GM21576 (cell line): Measurements from ENCODE around the gene RPL4.
A peak's percentile ranks its signal among the peaks of the same experiment; 100 is the strongest.
"Not testable (repeated sequence)": the region's sequence is repeated elsewhere in the genome, so short reads cannot be mapped to it uniquely, and the experiment has no call there.

Source experiments
- ATAC-seq: cut with Tn5 transposase; IDR thresholded peaks from one replicate; pipeline ENCODE4 v1.9.1; 2021; ENCODE audit warnings: mild to moderate bottlenecking, moderate library complexity; ENCODE audit not compliant: unreplicated experiment

Gene RPL4

DNA sequence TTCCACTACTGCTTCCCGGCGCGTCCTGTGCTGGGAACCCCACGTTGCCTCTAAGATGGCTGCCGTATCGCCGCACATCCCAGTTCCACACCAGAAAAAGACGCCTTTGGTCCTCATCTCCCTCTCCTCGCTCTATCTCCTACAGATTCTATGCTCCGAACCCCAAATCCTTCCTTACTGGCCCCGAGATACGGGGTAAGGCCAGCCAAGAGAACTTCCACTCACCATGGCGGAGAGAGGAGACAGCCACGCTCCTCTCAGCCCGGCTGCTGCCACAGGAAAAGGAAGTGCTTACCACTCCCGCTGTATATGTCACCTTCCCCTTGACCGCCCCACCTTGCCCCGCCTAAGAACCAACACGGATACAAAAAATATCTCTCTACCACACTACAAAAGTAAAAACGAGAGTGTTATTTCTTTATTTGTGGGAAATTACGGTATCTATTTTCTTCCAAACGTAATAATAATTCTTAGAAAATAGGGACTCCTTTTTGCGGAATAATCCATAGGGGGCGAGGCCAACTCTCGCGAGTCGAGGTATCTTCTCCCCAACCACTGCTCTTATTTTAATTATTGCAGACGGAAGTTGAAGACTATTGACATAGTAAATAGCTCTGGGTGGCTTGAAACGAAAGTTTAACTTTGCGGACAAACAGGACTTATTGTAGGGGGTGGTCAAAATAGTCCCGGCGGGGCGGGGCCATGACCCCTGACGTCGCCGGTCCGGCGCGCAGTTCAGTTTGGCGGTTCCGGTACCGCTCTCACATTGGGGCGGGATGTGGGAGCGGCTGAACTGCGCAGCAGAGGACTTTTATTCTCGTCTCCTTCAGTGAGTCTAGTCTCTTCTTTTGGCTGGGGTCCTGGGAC lies at the start of gene RPL4, which contains the start of gene ZWILCH:
RPL4 (minus strand) TSS at position 293 of the 867 bp plus-strand sequence; CDS start at position 228, 65 bp downstream.
ZWILCH (plus strand) TSS at position 764 of the 867 bp plus-strand sequence; CDS start at position 777, 13 bp downstream.
- ATAC-seq, result peak; percentile 78

DNA sequence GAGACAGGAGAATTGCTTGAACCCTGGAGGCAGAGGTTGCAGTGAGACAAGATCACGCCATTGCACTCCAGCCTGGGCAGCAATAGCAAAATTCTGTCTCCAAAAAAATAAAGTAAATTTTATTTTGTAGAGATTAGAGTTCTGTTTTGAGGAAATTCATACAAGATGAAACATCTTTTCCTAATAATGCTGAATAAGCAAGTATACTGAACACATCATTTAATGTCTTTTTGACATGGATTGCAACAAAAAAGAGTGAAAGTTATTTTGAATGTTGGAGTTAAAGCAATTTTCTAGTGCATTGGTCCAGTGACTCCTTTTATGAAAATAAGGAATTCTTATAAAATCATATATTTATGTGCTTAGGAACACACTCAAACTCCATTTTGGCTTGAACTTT lies 40.6 kb upstream of the RPL4 start:
- ATAC-seq, result no peak

DNA sequence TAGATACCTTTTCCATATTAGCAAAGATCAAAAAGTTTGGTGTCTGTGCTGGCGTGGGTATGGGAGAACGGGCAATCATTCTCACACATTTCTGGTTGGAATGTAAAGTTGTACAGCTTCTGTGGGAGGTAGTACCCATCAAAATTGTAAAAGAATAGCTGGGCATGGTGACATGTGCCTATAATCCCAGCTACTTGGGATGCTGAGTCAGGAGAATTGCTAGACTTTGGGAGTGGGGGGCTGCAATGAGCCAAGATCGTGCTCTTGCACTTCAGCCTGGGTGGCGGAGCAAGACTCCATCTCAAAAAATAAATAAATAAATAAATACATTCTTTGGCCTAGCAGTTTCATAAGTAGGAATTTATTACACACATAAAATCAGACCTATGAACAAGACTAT lies 38.2 kb upstream of the RPL4 start:
- ATAC-seq, result no peak

DNA sequence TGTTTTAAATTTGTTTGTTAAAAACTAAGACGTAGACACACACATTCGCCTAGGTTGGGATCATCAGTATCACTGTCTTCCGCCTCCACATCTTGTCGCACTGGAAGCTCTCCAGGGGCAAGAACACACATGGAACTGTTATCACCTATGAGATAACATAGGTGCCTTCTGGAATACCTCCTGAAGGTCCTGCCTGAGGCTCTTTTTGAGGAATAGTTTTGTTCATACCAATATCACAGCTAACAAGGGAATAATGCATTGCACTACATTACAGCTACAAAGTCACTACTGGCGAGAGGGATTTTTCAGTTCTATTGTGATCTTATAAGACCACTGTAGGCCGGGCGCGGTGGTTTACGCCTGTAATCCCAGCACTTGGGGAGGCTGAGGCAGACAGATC lies 30.4 kb upstream of the RPL4 start:
- ATAC-seq, result no peak

DNA sequence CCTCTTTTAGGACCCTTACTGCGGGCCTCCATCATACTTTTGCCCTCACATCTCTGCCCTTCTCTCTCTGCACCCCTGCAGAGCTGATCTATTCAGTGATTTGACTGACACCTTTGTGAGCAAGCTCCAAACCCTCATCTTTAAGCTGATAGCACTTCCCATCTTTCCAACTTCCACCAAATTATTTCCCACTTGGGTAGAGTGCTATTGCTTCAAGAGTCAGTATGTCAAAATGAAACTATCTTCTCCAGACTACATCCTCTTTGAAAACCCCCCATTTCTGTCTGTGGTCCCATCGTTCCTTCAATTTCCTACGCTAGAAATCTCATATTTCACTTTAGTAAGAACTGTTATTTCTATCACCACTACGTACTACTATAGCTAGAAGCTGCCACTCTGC lies 20.2 kb upstream of the RPL4 start:
- no peak for ATAC-seq

DNA sequence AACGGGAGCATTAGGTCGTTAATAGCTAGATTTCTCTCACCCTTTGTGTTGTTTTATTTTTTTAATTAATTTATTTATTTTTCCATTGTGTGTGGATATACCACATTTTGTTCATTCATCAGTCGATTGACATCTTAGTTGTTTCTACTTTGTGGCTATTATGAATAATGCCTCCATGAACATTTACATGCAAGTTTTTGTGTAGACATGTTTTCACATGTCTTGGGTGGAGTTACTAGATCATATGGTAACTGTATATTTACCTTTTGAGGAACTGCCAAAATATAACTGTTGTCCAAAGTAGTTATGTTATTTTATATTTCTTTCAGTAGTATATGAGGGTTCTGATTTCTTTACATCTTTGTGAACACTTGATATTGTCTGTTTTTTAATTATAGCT lies 19.3 kb upstream of the RPL4 start:
- no peak for ATAC-seq

DNA sequence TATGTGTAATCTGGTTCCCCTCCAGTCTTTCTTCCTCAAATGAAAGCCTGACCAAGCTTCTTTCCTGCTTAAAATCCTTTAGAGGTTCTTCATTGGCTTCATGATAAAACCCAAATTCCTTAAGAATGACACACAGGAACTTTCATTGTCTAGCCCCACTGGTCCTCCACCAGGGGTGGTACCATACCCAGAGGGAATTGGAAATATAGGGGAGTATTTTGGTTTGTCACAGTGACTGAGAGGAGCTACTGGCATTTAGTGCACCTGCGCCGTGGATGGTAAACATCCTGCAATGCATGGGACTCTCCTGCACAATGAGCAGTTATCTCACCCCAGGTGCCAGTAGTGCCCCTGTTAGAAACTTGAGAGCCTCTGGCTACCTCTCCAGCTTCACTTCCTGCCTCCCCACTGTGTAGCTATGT lies 11.3 kb upstream of the RPL4 start:
- ATAC-seq, result no peak

DNA sequence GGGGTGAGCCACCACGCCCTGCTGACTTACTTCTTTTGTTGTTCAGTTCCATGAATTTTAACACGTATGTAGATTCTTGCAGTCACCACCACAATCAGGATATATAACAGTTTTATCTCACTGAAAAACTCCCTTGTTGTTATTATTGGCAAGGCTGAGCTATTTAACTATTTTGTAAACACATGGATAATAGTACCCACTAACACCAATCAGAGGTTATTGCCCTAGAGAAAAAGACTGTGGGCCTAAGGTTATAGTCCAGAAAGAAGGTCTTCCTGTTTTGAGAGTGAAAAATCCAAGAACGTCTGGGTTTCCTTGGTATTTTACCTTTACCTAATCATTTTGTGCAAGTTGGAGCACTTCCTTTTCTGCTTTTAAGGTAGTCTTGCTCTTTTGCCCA lies 9.9 kb upstream of the RPL4 start:
- no peak for ATAC-seq

DNA sequence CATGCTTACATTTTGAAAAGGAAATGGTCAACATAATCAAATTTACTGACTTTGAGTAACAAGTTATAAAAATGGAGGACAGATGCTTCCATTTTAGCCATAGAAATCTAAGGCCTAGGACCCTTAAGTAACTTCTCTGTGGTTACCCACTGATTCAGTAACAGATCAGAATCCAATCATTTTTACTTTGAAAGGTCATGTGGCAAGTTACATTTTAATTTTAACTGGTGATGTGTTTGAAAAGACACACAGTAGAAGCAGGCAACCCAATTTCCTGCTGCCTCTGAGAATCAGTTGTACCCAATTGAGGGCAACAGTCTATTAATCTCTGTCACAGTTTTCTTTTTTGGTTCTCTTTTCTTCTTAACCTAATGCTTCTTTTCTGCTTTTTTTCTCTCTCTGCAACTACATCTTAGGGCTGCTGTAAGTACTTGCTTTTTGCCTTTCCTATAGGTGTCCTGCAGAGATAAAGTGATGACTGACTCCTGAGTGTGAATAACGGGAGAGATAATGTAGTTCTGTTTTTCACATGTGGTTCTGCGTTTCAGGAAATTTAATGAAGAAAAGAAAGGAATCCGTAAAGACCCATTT lies 3.7 kb upstream of the RPL4 start:
- ATAC-seq, result no peak

DNA sequence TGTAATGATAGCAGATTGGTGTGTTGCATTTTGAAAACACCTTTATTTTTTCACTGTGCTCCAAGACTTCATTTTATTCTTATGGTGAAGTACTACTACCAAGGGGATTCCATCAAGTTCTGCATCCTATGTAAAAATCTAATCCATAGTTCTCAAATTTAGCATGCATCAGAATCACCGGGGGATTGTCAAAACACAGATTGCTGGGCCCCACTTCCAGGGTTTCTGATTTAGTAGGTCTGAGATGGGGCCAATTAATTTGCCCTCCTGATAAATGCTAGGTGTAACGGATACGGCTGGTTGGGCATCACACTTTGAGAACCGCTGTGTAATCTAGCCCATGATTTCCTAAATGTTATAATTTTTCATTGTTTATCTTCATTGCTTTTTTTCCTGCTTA lies 1.2 kb upstream of the RPL4 start:
- ATAC-seq, result no peak

DNA sequence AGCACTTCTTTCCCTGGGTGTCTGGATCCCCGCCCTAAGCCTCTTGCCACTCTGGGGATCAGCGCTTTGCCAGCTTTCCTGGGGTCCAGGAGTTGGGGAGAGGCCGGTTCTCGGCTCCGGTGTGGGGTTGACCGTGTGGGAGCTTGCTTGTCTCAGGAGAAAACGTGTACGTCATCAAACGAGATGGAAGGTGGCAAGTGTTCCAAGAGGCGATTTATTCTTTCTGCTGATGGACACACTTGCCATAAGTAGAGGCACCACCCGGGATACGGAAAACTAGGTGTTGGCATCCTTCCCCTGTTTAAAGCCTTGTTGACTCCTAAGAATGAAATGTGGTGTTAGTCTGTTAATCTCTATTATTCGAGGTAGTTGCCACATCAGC lies 766 bp upstream of the RPL4 start:
- ATAC-seq, result no peak

DNA sequence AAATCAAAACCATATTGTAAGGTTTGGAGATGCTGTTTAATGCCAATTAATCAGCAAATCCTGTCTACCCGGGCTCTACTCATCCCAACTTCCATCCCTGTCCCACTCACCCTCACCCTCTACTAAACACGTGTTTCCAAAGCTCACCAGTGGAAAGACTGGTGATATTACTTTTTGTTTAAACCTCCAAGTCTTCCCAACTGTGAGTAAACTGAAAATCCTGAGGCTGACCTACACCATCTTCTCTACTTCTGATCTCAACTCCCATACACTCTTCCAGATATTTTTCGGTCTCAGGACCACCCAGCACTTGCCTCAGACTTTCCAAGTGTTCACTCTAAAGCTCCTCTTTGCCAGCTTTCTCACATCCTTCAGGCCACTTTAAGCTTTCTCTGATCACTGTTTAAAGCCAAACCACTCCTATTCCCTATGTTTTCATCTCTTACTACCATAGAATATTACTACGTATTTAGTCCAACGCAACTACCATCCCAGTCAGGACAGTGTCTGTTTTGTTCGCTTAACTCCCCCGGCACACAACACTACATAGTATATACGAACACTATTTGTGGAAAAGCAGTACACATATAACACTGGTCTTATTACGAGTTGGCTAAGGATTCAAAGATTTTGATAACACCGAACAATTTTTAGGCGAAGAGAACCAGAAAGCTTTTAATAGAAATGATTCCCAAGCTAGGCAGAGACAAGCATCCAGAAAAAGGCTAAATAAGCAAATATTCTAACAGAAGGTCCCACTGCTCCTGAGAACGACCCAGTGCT lies 684 bp downstream of the RPL4 start:
- ATAC-seq, result no peak

DNA sequence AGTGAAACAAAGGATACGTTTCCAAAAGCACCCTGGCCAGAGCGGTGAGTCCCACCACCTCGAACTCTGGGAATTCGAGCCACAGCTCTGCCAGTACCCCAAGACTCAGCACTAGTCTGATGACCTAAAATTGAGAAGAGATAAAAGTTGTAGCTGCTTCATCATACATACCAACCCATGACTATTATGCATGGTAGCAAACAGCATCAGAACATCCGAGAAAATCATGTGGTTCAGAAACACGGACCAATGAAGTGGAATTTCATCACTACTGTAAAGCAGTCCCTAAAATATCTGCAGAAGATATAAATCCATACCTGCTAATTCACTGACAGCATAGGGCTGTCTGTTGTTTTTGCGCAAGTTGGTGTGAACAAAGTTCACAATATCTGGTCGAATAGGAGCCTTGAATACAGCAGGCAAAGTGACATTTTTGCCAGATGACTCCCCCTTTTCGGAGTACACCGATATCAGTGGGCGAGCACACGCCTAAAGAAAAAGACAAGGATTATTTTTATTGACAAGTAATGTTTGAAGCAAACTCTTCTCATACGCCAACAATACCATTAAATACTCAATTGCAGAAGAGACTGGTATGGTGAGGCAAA lies 1.5 kb downstream of the RPL4 start:
- ATAC-seq, result not testable (repeated sequence)

DNA sequence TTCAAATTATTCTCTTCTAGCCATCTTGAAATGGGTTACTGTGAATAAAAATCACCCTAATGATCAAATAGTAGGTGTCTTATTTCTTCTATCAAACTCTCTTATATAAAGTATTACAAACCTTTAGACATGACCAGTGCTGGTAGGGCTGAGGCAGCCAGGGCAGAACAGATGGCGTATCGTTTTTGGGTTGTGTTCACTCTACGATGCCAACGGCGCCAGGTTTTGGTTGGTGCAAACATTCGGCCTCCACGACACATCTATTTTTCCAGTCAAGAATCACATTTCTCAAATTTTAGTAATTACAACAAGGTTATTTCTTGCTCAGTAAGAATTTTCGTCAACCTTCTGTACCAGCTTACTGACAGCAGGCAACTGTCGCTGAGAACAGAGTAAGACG lies 2.2 kb downstream of the RPL4 start:
- no peak for ATAC-seq

DNA sequence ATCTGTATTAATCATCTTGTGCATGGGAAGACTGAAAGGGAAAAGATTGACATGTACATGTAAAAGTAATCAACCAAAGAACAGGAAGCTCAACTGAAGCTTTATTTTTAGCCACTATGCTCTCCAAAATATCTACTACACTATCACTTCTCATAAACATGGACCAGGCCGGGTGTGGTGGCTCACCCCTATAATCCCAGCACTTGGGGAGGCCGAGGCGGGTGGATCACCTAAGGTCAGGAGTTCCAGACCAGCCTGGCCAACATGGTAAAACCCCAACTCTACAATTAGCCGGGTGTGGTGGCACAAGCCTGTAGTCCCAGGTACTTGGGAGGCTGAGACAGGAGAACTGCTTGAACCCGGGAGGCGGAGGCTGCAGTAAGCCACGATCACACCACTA lies 4.3 kb downstream of the RPL4 start:
- ATAC-seq, result not testable (repeated sequence)

DNA sequence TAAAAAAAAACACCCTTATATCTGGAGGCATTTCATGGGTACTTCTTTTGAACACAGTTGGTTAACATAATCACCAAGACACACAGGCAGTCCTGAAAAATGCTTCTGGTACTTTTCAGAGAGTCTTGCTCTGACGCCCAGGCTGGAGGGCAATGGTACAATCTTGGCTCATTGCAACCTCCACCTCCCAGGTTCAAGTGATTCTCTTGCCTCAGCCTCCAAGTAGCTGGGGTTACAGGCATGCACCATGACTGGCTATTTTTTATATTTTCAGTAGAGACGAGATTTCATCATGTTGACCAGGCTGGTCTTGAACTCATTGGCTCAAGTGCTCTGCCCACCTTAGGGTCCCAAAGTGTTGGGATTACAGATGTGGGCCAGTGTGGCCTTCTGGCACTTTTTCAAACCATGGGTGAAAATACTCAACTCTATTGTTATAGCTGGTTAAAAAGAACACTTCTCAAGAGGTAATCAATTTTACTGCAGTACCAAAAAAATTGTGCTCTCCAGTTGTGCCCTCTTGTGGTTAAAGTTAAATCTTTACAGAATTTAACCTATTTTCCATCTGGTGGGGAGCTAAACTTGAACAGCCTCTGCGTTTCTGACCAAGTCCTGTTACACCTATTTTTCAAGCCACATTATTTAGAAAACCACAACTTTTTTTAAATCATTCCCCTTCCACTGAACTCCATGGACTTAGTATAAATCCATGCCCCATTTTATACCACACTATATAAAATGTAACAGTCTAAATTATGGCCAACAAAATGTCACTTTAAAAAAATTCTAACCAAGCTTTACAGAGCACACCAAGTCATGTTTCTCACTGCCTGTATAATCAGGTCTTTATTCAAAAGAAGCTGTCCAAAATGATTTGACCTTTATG lies 5.9 kb downstream of the RPL4 start:
- no peak for ATAC-seq

DNA sequence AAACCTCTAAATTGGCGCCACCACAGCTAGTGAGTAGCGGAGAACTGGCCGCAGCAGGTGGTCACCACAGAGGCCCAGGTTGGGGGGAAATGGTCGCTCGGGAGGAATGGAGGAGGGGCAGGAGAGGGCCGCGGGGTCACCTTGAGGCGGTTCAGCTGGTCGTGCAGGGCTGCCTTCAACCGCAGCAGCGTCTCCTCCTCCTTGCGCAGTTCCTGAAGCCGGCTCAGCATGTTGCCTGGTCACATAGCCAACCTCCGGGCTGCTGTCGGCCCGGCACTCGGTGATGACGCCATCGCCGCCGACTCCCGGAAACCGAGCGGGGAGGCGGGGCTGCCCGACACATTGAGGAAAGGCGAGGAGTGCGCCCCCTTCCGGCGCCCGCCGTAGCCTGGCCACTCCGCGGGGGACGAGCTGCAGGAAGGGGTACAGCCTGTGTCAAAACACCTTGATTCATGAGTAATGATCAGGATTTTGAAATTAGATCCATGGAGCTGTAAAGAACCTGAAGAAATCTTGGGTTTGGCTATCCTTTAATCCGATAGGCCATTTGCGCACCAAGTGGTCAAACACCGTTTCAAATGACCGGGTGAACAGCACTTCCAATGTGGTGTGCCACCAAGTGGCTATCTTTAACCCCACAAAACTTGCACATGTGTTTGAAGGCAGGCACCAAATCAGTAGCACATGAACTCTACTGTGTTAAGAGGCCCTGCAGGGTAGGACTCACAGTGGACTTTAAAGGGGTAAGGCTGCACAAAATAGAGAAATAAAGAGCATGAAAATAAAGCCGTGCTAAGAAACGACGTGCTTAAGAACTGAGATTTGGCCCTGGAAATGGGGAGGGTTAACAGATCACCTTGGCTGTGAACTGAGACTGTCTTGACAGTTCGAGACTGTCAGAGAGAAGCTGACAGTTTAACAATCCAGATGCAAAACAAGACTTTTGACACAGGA lies 6.9 kb downstream of the RPL4 start, which contains the start of gene SNAPC5:
SNAPC5 (minus strand) TSS at position 261 of the 954 bp plus-strand sequence; CDS start at position 230, 31 bp downstream.
- ATAC-seq, result peak; percentile 70

DNA sequence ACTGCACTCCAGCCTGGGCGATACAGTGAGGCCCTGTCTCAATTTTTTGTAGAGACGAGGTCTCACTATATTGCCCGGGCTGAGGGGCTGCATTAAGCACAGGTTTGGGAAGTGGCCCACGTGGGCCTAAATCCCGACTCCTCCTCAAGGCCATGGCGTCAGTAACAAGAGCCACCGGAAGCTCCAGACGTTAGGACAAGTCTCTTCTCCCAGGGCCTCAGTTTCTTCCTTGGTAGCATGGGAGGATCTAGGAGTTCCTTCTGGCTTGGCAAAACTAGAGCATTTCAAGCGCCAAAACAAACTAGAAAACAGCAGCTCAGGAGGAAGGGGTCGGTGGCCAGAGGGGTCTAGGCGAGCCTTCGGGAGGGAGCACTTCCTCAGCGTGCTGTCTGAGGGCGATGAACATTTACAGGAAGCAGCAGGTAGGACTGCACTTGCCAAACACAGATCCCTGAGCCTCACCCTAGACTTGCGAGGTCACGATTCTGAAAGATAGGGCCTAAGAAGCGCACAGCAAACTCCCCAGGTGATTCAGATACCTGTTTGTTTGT lies 7.6 kb downstream of the RPL4 start:
- ATAC-seq, result peak; percentile 10

DNA sequence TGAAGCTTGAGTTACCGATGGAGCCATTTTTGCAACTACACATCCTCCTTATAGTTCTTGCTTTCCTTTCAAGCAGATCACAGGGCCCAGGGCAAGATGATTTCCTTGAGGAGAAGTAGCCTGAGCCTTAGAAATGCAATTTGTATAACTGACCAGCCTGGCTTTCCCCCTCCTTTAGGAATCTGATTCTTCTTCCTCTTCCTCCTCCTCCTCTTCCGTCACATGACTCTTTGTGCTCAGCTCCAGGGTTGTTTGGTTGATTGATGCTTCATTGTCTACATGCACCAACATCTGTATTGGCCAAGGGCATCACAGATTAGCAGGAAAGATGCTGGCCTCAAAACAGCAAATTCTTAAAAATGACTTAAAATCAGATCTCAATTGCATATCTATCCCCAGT lies 10.4 kb downstream of the RPL4 start:
- no peak for ATAC-seq
